BJ (cell line): Measurements from ENCODE around the gene ARF3. TPM values are rescaled to one million over a fixed set of nuclear protein-coding genes. Genes with fewer than 3 reads are reported as not detected.
A peak's percentile ranks its signal among the peaks of the same experiment; 100 is the strongest.

ENCODE experiments used
- CTCF ChIA-PET: fragments of 350-600 bp; formaldehyde crosslinking; extraction: SDS; loops from one replicate; lab custom pipeline; 2021; ENCODE audit warnings: antibody characterized with exemption, inconsistent platforms; lab: Yijun Ruan, JAX
- POLR2A ChIA-PET: fragments of 300-600 bp; sonication (Branson Sonifier 250); formaldehyde crosslinking; extraction: SDS; loops from one replicate; lab custom pipeline; 2021; ENCODE audit warnings: antibody characterized with exemption; lab: Charles Lee
- DNase-seq: peaks from one replicate; pipeline ENCODE4 v3.0.0-alpha.2; 2011; ENCODE audit warnings: low read depth
- H3K27me3 ChIP-seq: 2 replicates; pipeline ENCODE4 v1.6.0; 2011; ENCODE audit warnings: low read length; ENCODE audit not compliant: control insufficient read depth, insufficient read depth
- H3K36me3 ChIP-seq: 2 replicates; pipeline ENCODE4 v1.5.1; 2011; ENCODE audit warnings: low read length; ENCODE audit not compliant: control insufficient read depth, insufficient read depth
- H3K4me3 ChIP-seq: 2 replicates; pipeline ENCODE4 v1.5.1; 2011; ENCODE audit warnings: low read depth, mild to moderate bottlenecking, control low read depth, low read length
- polyA minus RNA-seq: library from RNA; depleted of rRNA, polyadenylated mRNA; stranded (reverse); fragments of >200 nt; gene quantifications from 2 replicates; pipeline ENCODE4 v1.2.3, GENCODE V29; 2011; rRNA and poly(A)+ RNA removed
- polyA plus RNA-seq: library from polyadenylated mRNA; depleted of rRNA; stranded (reverse); fragments of >200 nt; gene quantifications from 2 replicates; pipeline ENCODE4 v1.2.3, GENCODE V29; 2011; rRNA removed
- TF ChIP-seq, protein P1 (sequence below): IDR thresholded peaks from 2 replicates; pipeline ENCODE4 v1.5.1; 2011; ENCODE audit warnings: low read depth, mild to moderate bottlenecking, control low read depth, inconsistent platforms, low read length, moderate library complexity; ENCODE audit not compliant: insufficient read depth

ARF3 gene
- 233 and 292 TPM in 2 replicates for polyA plus RNA-seq
- polyA minus RNA-seq, result 54.4 and 104 TPM in 2 replicates

DNA sequence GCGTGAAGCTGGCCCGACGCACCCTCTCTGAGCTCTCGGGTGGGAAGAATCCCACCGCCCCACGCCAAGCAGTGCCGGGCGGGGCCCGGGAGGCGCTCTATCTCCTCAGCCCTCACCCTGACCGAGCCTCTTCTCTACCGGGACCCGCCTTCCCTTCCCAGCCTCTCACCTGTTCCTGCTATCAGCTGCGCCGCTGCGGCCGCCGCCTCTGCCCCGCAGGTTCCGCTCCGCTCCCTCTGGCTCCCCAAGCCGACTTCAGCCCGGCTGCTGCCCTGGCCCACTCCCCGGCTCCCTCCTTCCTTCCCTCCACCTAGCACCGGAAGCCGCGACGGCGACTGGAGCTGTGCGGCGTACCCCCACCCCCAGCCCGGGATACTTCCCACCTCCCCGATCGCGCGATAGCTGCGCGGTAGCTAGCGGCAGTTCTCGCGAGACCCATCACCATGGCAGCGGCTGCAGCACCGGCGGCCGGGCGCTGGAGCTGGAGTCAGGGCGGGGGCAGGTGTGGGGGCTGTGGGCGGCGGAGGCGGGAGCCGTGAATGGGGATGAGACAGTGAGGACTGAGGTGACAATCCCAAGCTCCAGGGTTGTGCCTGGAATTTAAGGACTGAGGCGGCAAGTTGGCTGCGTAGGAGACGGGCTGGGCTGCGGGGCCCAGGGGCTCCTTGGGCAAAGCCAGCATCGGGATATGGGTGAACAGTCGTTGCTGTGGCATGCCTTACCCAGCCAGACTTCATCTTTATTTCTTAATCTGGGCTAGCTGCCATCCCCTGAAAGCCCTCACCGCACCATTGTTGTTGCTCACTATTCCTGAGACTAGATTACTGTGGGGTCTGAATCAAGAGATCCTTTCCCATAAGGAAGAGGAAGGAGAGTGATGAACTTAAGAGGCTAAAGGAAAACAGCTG lies at the start of gene ARF3:
ARF3 (minus strand) TSS at position 347 of the 908 bp plus-strand sequence. CDS start 16,392 bp downstream, outside the sequence.
- Histone ChIP-seq H3K4me3 (peak within 1 kb of the TSS; percentile 88), H3K36me3 (peaks cover 1% of the 10 kb centered on the region; the same call in 1 of the 2 replicates), H3K27me3 (no peaks in the 10 kb centered on the region)
- CTCF ChIA-PET, result interaction anchor here (0.6 to 3.4 kb wide), 12 partner anchors 9 to 67 kb away, joined by 3 to 19 read pairs (median 5); partner anchors contain the start of gene WNT1
- peak; percentile 45 for DNase-seq
- POLR2A ChIA-PET, result interaction anchor here (0.6 kb wide), 2 partner anchors 35 to 62 kb away, joined by 4 to 14 read pairs; no protein-coding TSS in a partner anchor
- TF ChIP-seq, protein P1, sequence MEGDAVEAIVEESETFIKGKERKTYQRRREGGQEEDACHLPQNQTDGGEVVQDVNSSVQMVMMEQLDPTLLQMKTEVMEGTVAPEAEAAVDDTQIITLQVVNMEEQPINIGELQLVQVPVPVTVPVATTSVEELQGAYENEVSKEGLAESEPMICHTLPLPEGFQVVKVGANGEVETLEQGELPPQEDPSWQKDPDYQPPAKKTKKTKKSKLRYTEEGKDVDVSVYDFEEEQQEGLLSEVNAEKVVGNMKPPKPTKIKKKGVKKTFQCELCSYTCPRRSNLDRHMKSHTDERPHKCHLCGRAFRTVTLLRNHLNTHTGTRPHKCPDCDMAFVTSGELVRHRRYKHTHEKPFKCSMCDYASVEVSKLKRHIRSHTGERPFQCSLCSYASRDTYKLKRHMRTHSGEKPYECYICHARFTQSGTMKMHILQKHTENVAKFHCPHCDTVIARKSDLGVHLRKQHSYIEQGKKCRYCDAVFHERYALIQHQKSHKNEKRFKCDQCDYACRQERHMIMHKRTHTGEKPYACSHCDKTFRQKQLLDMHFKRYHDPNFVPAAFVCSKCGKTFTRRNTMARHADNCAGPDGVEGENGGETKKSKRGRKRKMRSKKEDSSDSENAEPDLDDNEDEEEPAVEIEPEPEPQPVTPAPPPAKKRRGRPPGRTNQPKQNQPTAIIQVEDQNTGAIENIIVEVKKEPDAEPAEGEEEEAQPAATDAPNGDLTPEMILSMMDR, result 0 out of 2 replicates have a peak, but pooled peaks have one; percentile 0

DNA sequence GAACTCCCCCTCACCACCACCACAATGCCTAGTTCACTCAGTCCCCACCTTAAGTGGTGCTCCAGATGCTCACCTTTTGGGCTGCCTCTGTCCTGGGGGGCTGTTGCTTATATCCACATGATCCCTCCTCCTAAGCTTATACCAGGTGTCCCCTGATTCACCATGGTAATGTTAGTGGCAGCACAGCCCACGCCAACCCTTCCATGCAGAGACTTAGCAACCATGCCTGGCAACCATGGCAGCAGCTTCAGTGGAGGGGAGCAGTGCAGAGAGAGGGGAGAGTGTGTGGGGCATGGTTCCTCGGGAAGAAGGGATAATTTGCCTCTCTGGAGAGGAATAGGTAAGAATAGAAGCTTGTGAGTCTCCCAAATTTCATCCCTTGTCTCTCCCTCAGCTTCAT lies 43.1 kb upstream of the ARF3 start:
- no peak for DNase-seq
- TF ChIP-seq, protein P1, result no peak
- ChIA-PET POLR2A (no interaction called here), CTCF (interaction anchor here (1.1 to 27.0 kb wide), 6 partner anchors 11 to 148 kb away, joined by 3 to 757 read pairs (median 6); partner anchors contain the start of genes DDX23, WNT1 and WNT10B)
- Histone ChIP-seq H3K4me3 (no peak overlapping the region), H3K36me3 (peaks cover 23% of the 10 kb centered on the region), H3K27me3 (0 out of 2 replicates have a peak, but pooled peaks cover 2% of the 10 kb centered on the region)

DNA sequence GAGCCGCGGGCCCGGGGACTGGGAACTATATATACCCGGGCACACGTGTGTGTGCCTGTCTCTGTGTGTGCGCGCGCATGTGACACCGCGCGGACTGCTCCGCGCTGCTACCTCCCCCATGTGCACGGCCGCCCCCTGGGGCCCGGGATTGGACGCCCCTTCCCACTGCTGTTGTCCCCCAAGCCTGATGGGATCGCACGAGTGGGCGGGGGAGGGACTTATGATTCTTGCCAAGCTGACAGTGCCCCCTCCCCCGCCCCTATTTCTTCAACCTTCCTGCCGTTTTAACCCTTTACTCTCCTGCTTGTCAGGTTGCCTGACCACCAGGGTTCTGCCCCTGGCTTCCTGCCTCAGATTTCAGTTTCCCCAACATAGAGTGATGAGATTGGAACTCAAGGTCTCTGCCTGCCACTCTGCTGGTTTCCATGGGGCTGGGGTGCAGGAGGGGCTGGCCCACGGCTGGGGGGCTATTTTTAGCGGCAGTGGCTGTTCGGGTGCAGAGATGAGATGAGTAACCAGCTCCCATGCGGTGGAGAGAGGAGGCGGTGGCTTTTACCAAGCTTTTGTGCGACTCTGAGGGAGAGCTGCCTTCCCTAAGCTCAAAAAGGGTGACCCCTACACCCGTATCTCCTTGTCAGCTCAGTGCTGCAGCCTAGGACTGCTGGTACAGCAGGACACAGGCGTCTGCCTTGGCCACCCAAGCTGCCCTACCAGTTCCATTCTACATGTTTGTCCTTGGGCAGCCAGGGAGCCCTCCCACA lies 42.3 kb upstream of the ARF3 start, which contains the start of gene DDN:
DDN (minus strand) TSS at position 5 of the 761 bp plus-strand sequence. CDS start 88 bp downstream, outside the sequence.
- DNase-seq, result no peak
- Histone ChIP-seq H3K36me3 (peaks cover 19% of the 10 kb centered on the region), H3K4me3 (peak within 1 kb of the TSS; percentile 33), H3K27me3 (0 out of 2 replicates have a peak, but pooled peaks cover 2% of the 10 kb centered on the region)
- TF ChIP-seq, protein P1, result no peak
- CTCF ChIA-PET, result interaction anchor here (1.0 to 27.0 kb wide), 6 partner anchors 12 to 147 kb away, joined by 3 to 757 read pairs (median 6); partner anchors contain the start of genes DDX23, WNT1 and WNT10B
- POLR2A ChIA-PET, result no interaction called here

DNA sequence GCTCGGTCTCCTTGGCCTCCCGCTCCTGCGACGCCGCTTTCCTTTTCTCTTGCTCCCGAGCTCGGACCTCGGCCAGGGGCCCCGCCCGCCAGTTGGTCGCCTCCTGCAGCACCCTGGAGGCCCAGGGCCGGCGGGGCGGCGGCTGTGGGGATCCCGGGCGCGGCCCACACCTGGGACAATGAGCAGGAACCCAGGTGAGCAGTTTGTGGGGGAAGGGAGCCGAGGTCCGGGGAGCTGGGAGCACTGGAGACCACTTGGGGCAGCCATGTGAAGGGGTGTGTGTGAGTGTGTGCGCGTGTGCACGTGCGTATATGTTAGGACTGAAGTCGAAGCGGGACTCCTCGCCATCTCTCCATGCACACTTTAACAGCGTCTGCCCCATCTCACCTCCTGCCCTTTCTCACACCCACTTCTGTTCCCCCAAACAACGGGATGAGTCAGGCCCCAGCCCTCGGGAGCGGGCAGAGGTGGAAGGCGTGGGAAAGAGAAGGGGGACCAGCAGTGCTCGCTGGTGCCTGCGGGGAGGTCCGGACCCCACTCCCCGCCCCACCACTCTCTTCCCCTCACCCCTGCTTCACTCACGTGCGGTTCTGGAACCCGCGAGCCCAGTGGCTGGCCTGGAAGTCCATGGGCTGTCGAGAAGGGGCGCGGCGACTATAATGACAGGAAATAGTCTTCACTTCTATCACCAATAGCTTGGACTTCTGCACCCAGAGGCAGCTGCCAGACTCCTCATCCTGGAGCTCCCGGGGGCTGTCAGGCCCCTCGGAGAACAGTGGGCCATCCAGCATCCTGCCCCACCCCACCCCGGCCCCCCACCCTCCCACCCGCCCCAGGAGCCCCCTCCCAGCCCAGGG lies 41.4 kb upstream of the ARF3 start:
- TF ChIP-seq, protein P1, result no peak
- POLR2A ChIA-PET, result interaction anchor here (0.5 kb wide), 1 partner anchor 267 kb away, joined by 4 read pairs; no protein-coding TSS in a partner anchor
- Histone ChIP-seq H3K4me3 (peak overlapping the region; percentile 33), H3K36me3 (peaks cover 15% of the 10 kb centered on the region), H3K27me3 (peaks cover 4% of the 10 kb centered on the region; the same call in 1 of the 2 replicates)
- DNase-seq, result no peak
- CTCF ChIA-PET, result interaction anchor here (0.6 to 27.0 kb wide), 13 partner anchors 7 to 237 kb away, joined by 3 to 757 read pairs (median 8); partner anchors contain the start of genes DDX23, PRKAG1, WNT1 and WNT10B
